NT2/D1 (cell line): Measurements from ENCODE around the gene RESP18.

Experiments used
- SUZ12 ChIP-seq: IDR thresholded peaks from 2 replicates; pipeline ENCODE4 v1.6.1; 2011; ENCODE audit not compliant: insufficient read length, insufficient read depth; ENCODE audit errors: extremely low read depth
- YY1 ChIP-seq: IDR thresholded peaks from 2 replicates; pipeline ENCODE4 v1.6.1; 2011; ENCODE audit not compliant: insufficient read length, insufficient read depth
- ZNF274 ChIP-seq: IDR thresholded peaks from 2 replicates; pipeline ENCODE4 v1.6.1; 2011; ENCODE audit warnings: mild to moderate bottlenecking, low read depth, low read length

- TF ChIP-seq SUZ12 (no peak), YY1 (no peak), ZNF274 (no peak)
Measured at GRCh38 chr2:219314804-219315468, 17.6 kb downstream of the RESP18 start.
